ENCODE measurements around the gene APOBEC4. TPM values are rescaled to one million over a fixed set of nuclear protein-coding genes. Genes with fewer than 3 reads are reported as not detected.

Gene APOBEC4
- total and polyA plus RNA-seq, 10 of the 15 experiments (the other 5 are each of a cell fraction or from before 2014, with no cell fraction given): 0.04 to 0.25 (median 0.06) TPM; not detected in 5

DNA sequence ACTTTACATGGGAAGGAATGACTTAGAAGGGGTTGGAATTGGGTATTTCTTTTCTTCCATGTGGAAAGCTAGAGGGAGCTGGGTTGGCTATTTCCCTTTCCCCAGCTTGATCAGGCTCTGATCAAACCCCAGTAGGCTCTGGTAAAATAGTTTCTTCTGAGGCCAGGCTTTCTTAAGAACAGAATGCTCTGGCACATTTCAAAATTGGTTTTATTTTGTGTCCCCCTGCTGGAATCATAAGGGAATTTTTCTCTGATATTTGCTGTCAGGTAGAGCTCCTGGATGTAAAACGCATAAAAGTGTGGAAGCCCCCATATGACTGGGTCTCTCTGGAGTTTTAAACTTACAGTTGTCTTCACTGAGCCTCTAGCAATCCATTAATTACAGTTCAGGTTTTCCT, 17.1 kb upstream of the APOBEC4 start:
- Histone ChIP-seq H3K9ac (ENCODE audit: control insufficient read depth, insufficient read depth, low read length) (no peak overlapping the region), H3K27me3 (replicated peaks in 1 of 2; ENCODE audit: control insufficient read depth in 2 of 2, insufficient read depth in 2 of 2, low read length in 1 of 2) (no peaks in the 10 kb centered on the region), H4K20me1 (ENCODE audit: control insufficient read depth, insufficient read depth) (no peaks in the 10 kb centered on the region), H3K4me1 (ENCODE audit: control insufficient read depth, insufficient read depth, low read length) (no peaks in the 10 kb centered on the region), H3K4me3 (no peak overlapping the region), H3K36me3 (ENCODE audit: control insufficient read depth in 2 of 2, insufficient read depth in 2 of 2, low read length in 1 of 2) (no peaks in the 10 kb centered on the region), H3K9me3 (replicated peaks; ENCODE audit: control insufficient read depth, insufficient read depth, low read length) (peaks cover 3% of the 10 kb centered on the region; the same call in 2 of the 3 replicates), H3K4me2 (ENCODE audit: control insufficient read depth, insufficient read depth) (no peak overlapping the region), H3K27ac (ENCODE audit: control insufficient read depth, insufficient read depth) (no peak overlapping the region), H2AFZ (ENCODE audit: control insufficient read depth, low read depth, low read length) (no peak overlapping the region), H3K79me2 (ENCODE audit: control insufficient read depth, insufficient read depth, low read length) (no peaks in the 10 kb centered on the region)
- CTCF ChIA-PET: interaction anchor here (1.1 to 2.4 kb wide), 4 partner anchors 14 to 25 kb away, joined by 3 to 12 read pairs (median 4); no protein-coding TSS in a partner anchor
- DNase-seq (ENCODE audit: low read depth, low spot score): no peak
- no peak for FAIRE-seq
- intact Hi-C loops (cut with micrococcal nuclease; ENCODE audit: unreplicated experiment): no loop called here
- POLR2A ChIA-PET: no interaction called here
- no TSS peak for BruUV-seq (replicated peaks)
- in situ Hi-C loops (cut with MboI): no loop called here
- 28% methylated on average over 1 of the region's 1 CpG for WGBS (ENCODE audit: insufficient coverage, insufficient replicate concordance, low lambda C conversion rate, missing lambda C conversion rate)
- RAD21 ChIA-PET (ENCODE audit: unreplicated experiment): interaction anchor here (1.0 kb wide), 1 partner anchor 15 kb away, joined by 4 read pairs; no protein-coding TSS in a partner anchor
- no peak for ATAC-seq
- SMC1A ChIA-PET (ENCODE audit: uncharacterized antibody, unreplicated experiment): interaction anchor here (2.9 kb wide), 1 partner anchor 15 kb away, joined by 17 read pairs; the partner anchor contains the start of gene APOBEC4
- TF ChIP-seq JUNB (IDR thresholded peaks at IDR 0.05) (no peak), MEF2A (IDR thresholded peaks at IDR 0.05; ENCODE audit: insufficient read depth, low read depth, low read length) (no peak), CHD4 (IDR thresholded peaks at IDR 0.05) (no peak), ZBTB33 (IDR thresholded peaks at IDR 0.05) (no peak), KLF5 (IDR thresholded peaks at IDR 0.05; ENCODE audit: partially characterized antibody) (no peak), SRF (IDR thresholded peaks at IDR 0.05; ENCODE audit: low read depth in 2 of 2, low read length in 2 of 2) (no peak), NFIC (IDR thresholded peaks at IDR 0.05; ENCODE audit: low read depth, low read length) (no peak), BCLAF1 (IDR thresholded peaks at IDR 0.05) (no peak), SREBF2 (IDR thresholded peaks at IDR 0.05; ENCODE audit: low read length) (no peak), ZNF622 (IDR thresholded peaks at IDR 0.05) (no peak), CREB1 (IDR thresholded peaks at IDR 0.05; ENCODE audit: low read depth) (no peak), BMI1 (IDR thresholded peaks at IDR 0.05; ENCODE audit: borderline replicate concordance) (no peak), NR2C1 (IDR thresholded peaks at IDR 0.05) (no peak)
- TF ChIP-seq, protein P1, sequence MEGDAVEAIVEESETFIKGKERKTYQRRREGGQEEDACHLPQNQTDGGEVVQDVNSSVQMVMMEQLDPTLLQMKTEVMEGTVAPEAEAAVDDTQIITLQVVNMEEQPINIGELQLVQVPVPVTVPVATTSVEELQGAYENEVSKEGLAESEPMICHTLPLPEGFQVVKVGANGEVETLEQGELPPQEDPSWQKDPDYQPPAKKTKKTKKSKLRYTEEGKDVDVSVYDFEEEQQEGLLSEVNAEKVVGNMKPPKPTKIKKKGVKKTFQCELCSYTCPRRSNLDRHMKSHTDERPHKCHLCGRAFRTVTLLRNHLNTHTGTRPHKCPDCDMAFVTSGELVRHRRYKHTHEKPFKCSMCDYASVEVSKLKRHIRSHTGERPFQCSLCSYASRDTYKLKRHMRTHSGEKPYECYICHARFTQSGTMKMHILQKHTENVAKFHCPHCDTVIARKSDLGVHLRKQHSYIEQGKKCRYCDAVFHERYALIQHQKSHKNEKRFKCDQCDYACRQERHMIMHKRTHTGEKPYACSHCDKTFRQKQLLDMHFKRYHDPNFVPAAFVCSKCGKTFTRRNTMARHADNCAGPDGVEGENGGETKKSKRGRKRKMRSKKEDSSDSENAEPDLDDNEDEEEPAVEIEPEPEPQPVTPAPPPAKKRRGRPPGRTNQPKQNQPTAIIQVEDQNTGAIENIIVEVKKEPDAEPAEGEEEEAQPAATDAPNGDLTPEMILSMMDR (IDR thresholded peaks at IDR 0.05 in 2 of 3, conservative IDR thresholded peaks at IDR 0.05 in 1 of 3; ENCODE audit: control insufficient read depth in 2 of 3, extremely low read depth in 1 of 3, insufficient read depth in 1 of 3, low read depth in 3 of 3, low read length in 3 of 3): no peak
- TF ChIP-seq, protein P2, sequence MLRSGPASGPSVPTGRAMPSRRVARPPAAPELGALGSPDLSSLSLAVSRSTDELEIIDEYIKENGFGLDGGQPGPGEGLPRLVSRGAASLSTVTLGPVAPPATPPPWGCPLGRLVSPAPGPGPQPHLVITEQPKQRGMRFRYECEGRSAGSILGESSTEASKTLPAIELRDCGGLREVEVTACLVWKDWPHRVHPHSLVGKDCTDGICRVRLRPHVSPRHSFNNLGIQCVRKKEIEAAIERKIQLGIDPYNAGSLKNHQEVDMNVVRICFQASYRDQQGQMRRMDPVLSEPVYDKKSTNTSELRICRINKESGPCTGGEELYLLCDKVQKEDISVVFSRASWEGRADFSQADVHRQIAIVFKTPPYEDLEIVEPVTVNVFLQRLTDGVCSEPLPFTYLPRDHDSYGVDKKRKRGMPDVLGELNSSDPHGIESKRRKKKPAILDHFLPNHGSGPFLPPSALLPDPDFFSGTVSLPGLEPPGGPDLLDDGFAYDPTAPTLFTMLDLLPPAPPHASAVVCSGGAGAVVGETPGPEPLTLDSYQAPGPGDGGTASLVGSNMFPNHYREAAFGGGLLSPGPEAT (IDR thresholded peaks at IDR 0.05; ENCODE audit: low read depth): no peak
